ENCODE results near the gene OR7G2. TPM values are rescaled to one million over a fixed set of nuclear protein-coding genes. Genes with fewer than 3 reads are reported as not detected.
"Not testable (repeated sequence)": the region's sequence is repeated elsewhere in the genome, so short reads cannot be mapped to it uniquely, and the experiment has no call there.

Gene OR7G2
- total and polyA plus RNA-seq, 2 donors (not counting 3 experiments of a cell fraction or from before 2014, with no cell fraction given): not detected

DNA sequence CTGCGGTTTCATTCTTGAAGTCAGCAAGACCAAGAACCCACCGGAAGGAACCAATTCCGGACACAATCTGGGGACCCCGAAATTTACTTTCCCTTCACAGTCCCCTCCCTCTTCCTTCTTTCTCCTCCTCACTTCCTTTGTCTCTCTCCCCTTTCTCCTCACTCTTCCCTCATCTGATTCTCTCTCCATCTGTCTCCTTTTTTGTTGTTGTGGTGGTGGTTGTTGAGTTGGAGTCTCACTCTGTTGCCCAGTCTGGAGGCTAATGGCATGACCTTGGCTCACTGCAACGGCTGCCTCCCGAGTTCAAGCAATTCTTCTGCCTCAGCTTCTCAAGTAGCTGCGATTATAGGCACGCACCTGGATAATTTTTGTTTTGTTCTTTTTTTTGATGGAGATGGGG lies 53.1 kb downstream of the OR7G2 start:
- Histone ChIP-seq H2AFZ (ENCODE audit: low read depth, low read length) (no peak overlapping the region), H3K36me3 (ENCODE audit: control insufficient read depth in 2 of 2, extremely low read depth in 1 of 2, insufficient read depth in 2 of 2, low read length in 2 of 2) (no peaks in the 10 kb centered on the region), H3K9me1 (replicated peaks; ENCODE audit: control insufficient read depth, extremely low read depth, insufficient read depth, low read length) (no peaks in the 10 kb centered on the region), H3K4me1 (ENCODE audit: control insufficient read depth, extremely low read depth, insufficient read depth, low read length) (no peaks in the 10 kb centered on the region), H3K27me3 (ENCODE audit: control insufficient read depth in 2 of 2, insufficient read depth in 2 of 2, low read length in 2 of 2) (no peaks in the 10 kb centered on the region), H3K4me3 (replicated peaks in 1 of 3; ENCODE audit: insufficient read depth in 1 of 3, low read depth in 1 of 3, low read length in 3 of 3) (no peak overlapping the region), H3K4me2 (ENCODE audit: insufficient read depth, low read length) (no peak overlapping the region), H3K9me3 (replicated peaks; ENCODE audit: control insufficient read depth, insufficient read depth, low read length) (no peaks in the 10 kb centered on the region), H3K27ac (ENCODE audit: insufficient read depth, low read depth, low read length) (no peak overlapping the region), H3K9ac (replicated peaks; ENCODE audit: extremely low read depth, insufficient read depth, low read length) (no peak overlapping the region), H3K79me2 (ENCODE audit: control insufficient read depth, insufficient read depth, low read length) (no peaks in the 10 kb centered on the region), H4K20me1 (replicated peaks; ENCODE audit: control insufficient read depth, extremely low read depth, insufficient read depth, low read length) (no peaks in the 10 kb centered on the region)
- DNase-seq (ENCODE audit: low read depth, low spot score): no peak
- FAIRE-seq: no peak
- BruUV-seq (replicated peaks): no TSS peak
- dilution Hi-C loops (cut with MboI; ENCODE audit: extremely low pct_ligation_motif_present, low sequenced_read_pairs): no loop called here
- ChIA-PET CTCF (no interaction called here), POLR2A (no interaction called here)
- intact Hi-C loops (cut with micrococcal nuclease): no loop called here
- TF ChIP-seq, protein P1, sequence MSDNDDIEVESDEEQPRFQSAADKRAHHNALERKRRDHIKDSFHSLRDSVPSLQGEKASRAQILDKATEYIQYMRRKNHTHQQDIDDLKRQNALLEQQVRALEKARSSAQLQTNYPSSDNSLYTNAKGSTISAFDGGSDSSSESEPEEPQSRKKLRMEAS (IDR thresholded peaks at IDR 0.05; ENCODE audit: insufficient read depth, insufficient read length): no peak
- no peak for TF ChIP-seq JUN (IDR thresholded peaks at IDR 0.05; ENCODE audit: borderline replicate concordance, insufficient read depth, insufficient read length, low read depth)
- TF ChIP-seq MYC (IDR thresholded peaks at IDR 0.05; ENCODE audit: low read depth, low read length): no peak
- no peak for TF ChIP-seq EZH2 (IDR thresholded peaks at IDR 0.05; ENCODE audit: borderline replicate concordance, low read depth, low read length, severe bottlenecking)
- TF ChIP-seq FOS (IDR thresholded peaks at IDR 0.05; ENCODE audit: borderline replicate concordance, insufficient read depth, low read length): no peak
- no peak for TF ChIP-seq CTCF (IDR thresholded peaks at IDR 0.05; ENCODE audit: extremely low read depth in 1 of 2, insufficient read depth in 1 of 2, low read depth in 1 of 2, low read length in 2 of 2)
- no peak for TF ChIP-seq POLR2A (IDR thresholded peaks at IDR 0.05; ENCODE audit: low read depth, low read length)
- TF ChIP-seq GATA2 (IDR thresholded peaks at IDR 0.05; ENCODE audit: insufficient read depth, insufficient read length, low read depth, low read length): no peak
- TF ChIP-seq POLR2AphosphoS5 (IDR thresholded peaks at IDR 0.05; ENCODE audit: insufficient read depth, low read depth, low read length): no peak

DNA sequence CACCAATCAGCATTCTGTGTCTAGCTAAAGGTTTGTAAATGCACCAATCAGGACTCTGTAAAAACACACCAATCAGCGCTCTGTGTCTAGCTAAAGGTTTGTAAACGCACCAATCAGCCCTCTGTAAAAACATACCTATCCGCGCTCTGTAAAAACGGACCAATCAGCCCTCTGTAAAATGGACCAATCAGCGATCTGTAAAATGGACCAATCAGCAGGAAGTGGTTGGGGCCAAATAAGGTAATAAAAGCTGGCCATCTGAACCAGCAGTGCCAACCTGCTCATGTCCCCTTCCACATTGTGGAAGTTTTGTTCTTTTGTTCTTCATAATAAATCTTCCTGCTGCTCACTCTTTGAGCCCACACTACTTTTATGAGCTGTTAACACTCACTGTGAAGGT lies 53.6 kb downstream of the OR7G2 start:
- H3K4me3 ChIP-seq (replicated peaks in 1 of 3; ENCODE audit: insufficient read depth in 1 of 3, low read depth in 1 of 3, low read length in 3 of 3); FAIRE-seq; H3K27ac ChIP-seq (ENCODE audit: insufficient read depth, low read depth, low read length); H3K36me3 ChIP-seq (ENCODE audit: control insufficient read depth in 2 of 2, extremely low read depth in 1 of 2, insufficient read depth in 2 of 2, low read length in 2 of 2); CTCF ChIA-PET; H3K4me1 ChIP-seq (ENCODE audit: control insufficient read depth, extremely low read depth, insufficient read depth, low read length); H3K27me3 ChIP-seq (ENCODE audit: control insufficient read depth in 2 of 2, insufficient read depth in 2 of 2, low read length in 2 of 2); H4K20me1 ChIP-seq (replicated peaks; ENCODE audit: control insufficient read depth, extremely low read depth, insufficient read depth, low read length); H3K79me2 ChIP-seq (ENCODE audit: control insufficient read depth, insufficient read depth, low read length); H3K9ac ChIP-seq (replicated peaks; ENCODE audit: extremely low read depth, insufficient read depth, low read length); H3K9me3 ChIP-seq (replicated peaks; ENCODE audit: control insufficient read depth, insufficient read depth, low read length); POLR2A ChIA-PET; dilution Hi-C loops (cut with MboI; ENCODE audit: extremely low pct_ligation_motif_present, low sequenced_read_pairs); H3K4me2 ChIP-seq (ENCODE audit: insufficient read depth, low read length); H2AFZ ChIP-seq (ENCODE audit: low read depth, low read length); BruUV-seq (replicated peaks); intact Hi-C loops (cut with micrococcal nuclease); H3K9me1 ChIP-seq (replicated peaks; ENCODE audit: control insufficient read depth, extremely low read depth, insufficient read depth, low read length); DNase-seq (ENCODE audit: low read depth, low spot score): not testable (repeated sequence)
